Stomach (tissue), 9 donors: ENCODE data around the gene PIWIL1. TPM values are rescaled to one million over a fixed set of nuclear protein-coding genes. Genes with fewer than 3 reads are reported as not detected.

Experiments
- DNase-seq, 2 donors: peaks; one replicate each; pipeline versions ENCODE4 v3.0.0 to v3.0.0-alpha.2; 2013 to 2019
- H3K27ac ChIP-seq, 5 donors: fragments of 200-600 bp in 4 of 5; sonication (generic) in 4 of 5; one replicate each; pipeline ENCODE4 v1.5.1; 2013 to 2019; ENCODE audit warnings: mild to moderate bottlenecking in 1 of 5, moderate library complexity in 1 of 5
- H3K27me3 ChIP-seq, 3 donors: fragments of 200-600 bp; sonication (generic); one replicate each; pipeline ENCODE4 v1.5.1; 2017 to 2019; ENCODE audit warnings: mixed run types in 1 of 3
- H3K36me3 ChIP-seq, 4 donors: fragments of 200-600 bp; sonication (generic); 1 replicate in 3 of 4; 2 replicates in 1 of 4; pipeline ENCODE4 v1.5.1; 2016 to 2019
- H3K4me1 ChIP-seq, 4 donors: fragments of 200-600 bp; sonication (generic); one replicate each; pipeline ENCODE4 v1.5.1; 2016 to 2019
- H3K4me3 ChIP-seq, 4 donors: fragments of 200-600 bp; sonication (generic) in 3 of 4; one replicate each; pipeline ENCODE4 v1.5.1; 2016 to 2019; ENCODE audit warnings: mild to moderate bottlenecking in 1 of 4
- H3K9me3 ChIP-seq, 4 donors: fragments of 200-600 bp; sonication (generic); one replicate each; pipeline ENCODE4 v1.5.1; 2016 to 2019
- EP300 ChIP-seq: sonication (generic); formaldehyde crosslinking; IDR thresholded peaks from one replicate; pipeline ENCODE4 v1.6.1; 2017; ENCODE audit warnings: antibody characterized with exemption
- POLR2A ChIP-seq, 4 donors: fragments of 450-650 bp; IDR thresholded peaks; one replicate each; pipeline ENCODE4 v1.6.1; 2016; ENCODE audit warnings: antibody characterized with exemption in 4 of 4, control low read depth in 2 of 4, mild to moderate bottlenecking in 1 of 4, moderate library complexity in 1 of 4
- POLR2AphosphoS5 ChIP-seq, 3 donors: sonication (generic); formaldehyde crosslinking; IDR thresholded peaks; one replicate each; pipeline ENCODE4 v1.6.1; 2016; ENCODE audit warnings: antibody characterized with exemption in 3 of 3
- WGBS, 5 donors: extraction: QIAGEN DNeasy Blood & Tissue Kit in 3 of 5; methylation state at CpG; one replicate each; pipeline versions ENCODE4 v1.1.5 to v1.1.7; 2013 to 2018; 5-methylcytosine and 5-hydroxymethylcytosine counted together
- intact Hi-C: fragments of 100-400 bp; cut with DNase I; formaldehyde crosslinking; loops from one replicate; pipeline ENCODE4 v1.15.1; 2023; ENCODE audit warnings: low total_unique reads
- polyA plus RNA-seq, 3 donors: library from polyadenylated mRNA; stranded (reverse); fragments of 200-250 nt; gene quantifications; one replicate each; pipeline ENCODE4 v1.2.3, GENCODE V29; 2013
- total RNA-seq, 5 donors: library from RNA; depleted of rRNA; stranded (reverse); fragments of >200 nt; gene quantifications; one replicate each; pipeline versions ENCODE4 v1.1.0 to v1.2.3, GENCODE V29; 2014 to 2016
- TF ChIP-seq, protein P1 (sequence below), 7 experiments: fragments of 450-650 bp in 4 of 7; fragments of 200-600 bp in 3 of 7; sonication (generic) in 3 of 7; IDR thresholded peaks; one replicate each; pipeline ENCODE4 v1.5.1; 2016 to 2019; ENCODE audit warnings: antibody characterized with exemption in 7 of 7, control low read depth in 2 of 7, mild to moderate bottlenecking in 1 of 7
- donor health status: healthy with polysubstance abuse.
- donor health status: Bipolar disorder and iron deficiency.
- donor health status: healthy.

The PIWIL1 gene
- total and polyA plus RNA-seq, 8 donors, result not detected

DNA sequence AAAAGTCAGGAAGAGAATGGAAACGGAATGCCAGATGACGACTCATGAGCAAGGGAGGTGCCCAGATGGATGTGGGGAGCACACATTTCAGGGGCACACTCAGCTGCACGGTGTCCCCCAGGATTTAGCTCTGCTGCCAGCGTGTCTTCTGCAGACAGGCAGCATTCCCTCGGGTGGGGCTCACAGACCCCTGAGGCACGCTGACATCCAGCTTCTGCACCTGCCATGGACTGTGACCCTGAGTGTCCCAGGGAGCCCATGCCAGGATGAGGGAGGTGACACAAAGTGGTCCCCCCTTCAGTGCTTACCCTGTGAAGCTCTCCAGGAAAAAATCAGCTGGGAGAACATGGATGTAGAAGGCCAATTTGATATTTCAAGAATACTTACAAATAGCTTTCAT is 84.2 kb downstream of the PIWIL1 start:
- H3K4me1 ChIP-seq, result no peaks in the 10 kb centered on the region
- no peaks in the 10 kb centered on the region for H3K36me3 ChIP-seq
- no peak overlapping the region for H3K4me3 ChIP-seq
- H3K9me3 ChIP-seq, result no peaks in the 10 kb centered on the region
- no peak for DNase-seq
- no peak for TF ChIP-seq POLR2AphosphoS5 (IDR thresholded peaks at IDR 0.05)
- TF ChIP-seq, protein P1, sequence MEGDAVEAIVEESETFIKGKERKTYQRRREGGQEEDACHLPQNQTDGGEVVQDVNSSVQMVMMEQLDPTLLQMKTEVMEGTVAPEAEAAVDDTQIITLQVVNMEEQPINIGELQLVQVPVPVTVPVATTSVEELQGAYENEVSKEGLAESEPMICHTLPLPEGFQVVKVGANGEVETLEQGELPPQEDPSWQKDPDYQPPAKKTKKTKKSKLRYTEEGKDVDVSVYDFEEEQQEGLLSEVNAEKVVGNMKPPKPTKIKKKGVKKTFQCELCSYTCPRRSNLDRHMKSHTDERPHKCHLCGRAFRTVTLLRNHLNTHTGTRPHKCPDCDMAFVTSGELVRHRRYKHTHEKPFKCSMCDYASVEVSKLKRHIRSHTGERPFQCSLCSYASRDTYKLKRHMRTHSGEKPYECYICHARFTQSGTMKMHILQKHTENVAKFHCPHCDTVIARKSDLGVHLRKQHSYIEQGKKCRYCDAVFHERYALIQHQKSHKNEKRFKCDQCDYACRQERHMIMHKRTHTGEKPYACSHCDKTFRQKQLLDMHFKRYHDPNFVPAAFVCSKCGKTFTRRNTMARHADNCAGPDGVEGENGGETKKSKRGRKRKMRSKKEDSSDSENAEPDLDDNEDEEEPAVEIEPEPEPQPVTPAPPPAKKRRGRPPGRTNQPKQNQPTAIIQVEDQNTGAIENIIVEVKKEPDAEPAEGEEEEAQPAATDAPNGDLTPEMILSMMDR (IDR thresholded peaks at IDR 0.05), result no peak
- no peak for TF ChIP-seq EP300
- TF ChIP-seq POLR2A (IDR thresholded peaks at IDR 0.05), result no peak
- no peak overlapping the region for H3K27ac ChIP-seq
- intact Hi-C loops, result no loop called here
- WGBS, 5 donors, result 58 to 81% (median 69%) methylated on average over 6 of the region's 6 CpGs
- no peaks in the 10 kb centered on the region for H3K27me3 ChIP-seq

Other genes with a start within 250 kb of the PIWIL1 start
- under 1 TPM in 2 of 5 donors, not detected in 3; 0.72 to 0.92 TPM for gene FZD10, start 175.4 kb upstream of the PIWIL1 start, total RNA-seq
- 1 to 10 TPM in 1 of 3 donors, under 1 TPM in 2; 0.12 to 3.2 (median 0.31) TPM for gene FZD10, start 175.4 kb upstream of the PIWIL1 start, polyA plus RNA-seq